Right lobe of liver (tissue), 4 donors: Measurements from ENCODE around the gene NGFR.
A peak's percentile ranks its signal among the peaks of the same experiment; 100 is the strongest.

Experiments used
- CTCF ChIP-seq, 4 donors: fragments of 200-600 bp in 3 of 4; fragments of 450-650 bp in 1 of 4; IDR thresholded peaks; one replicate each; pipeline versions ENCODE4 v1.5.1 to v1.8.0; 2016 to 2022; ENCODE audit warnings: antibody characterized with exemption in 4 of 4, mild to moderate bottlenecking in 2 of 4
- POLR2A ChIP-seq: fragments of 450-650 bp; IDR thresholded peaks from one replicate; pipeline ENCODE4 v1.6.1; 2017; ENCODE audit warnings: antibody characterized with exemption, mild to moderate bottlenecking
- donor health status: DM: no; HTN: no; CAD: no.
- donor health status: DM: no; HTN: no; CAD: no.
- donor health status: DM: no; HTN: yes; CAD: no.

- TF ChIP-seq CTCF (IDR thresholded peaks at IDR 0.05) (peak in 1 of 4 donors; percentile 26), POLR2A (peak; percentile 46)
Measured at GRCh38 chr17:49494986-49495841, at the start of gene NGFR.
